Measurements from ENCODE around the gene NUDT3.

DNA sequence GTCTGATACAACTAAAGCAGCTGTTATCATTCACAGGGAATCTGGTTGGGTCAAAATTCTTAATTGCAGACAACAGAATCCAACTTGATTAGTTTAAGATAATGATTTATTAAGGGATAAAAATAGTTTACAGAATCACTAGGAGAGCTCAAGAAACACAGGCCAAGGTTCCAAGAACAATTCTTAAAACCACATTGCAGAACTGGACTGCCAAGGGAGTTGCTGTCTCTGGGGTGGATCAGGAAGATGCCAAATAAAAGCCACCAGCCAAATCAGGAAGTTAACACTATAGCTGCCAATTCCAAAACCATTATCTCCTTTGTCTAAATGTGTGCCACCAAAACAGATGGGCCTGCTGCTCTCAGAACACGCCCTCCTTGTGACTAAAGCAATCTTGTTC, 53.7 kb downstream of the NUDT3 start:
- TF ChIP-seq, protein P1, sequence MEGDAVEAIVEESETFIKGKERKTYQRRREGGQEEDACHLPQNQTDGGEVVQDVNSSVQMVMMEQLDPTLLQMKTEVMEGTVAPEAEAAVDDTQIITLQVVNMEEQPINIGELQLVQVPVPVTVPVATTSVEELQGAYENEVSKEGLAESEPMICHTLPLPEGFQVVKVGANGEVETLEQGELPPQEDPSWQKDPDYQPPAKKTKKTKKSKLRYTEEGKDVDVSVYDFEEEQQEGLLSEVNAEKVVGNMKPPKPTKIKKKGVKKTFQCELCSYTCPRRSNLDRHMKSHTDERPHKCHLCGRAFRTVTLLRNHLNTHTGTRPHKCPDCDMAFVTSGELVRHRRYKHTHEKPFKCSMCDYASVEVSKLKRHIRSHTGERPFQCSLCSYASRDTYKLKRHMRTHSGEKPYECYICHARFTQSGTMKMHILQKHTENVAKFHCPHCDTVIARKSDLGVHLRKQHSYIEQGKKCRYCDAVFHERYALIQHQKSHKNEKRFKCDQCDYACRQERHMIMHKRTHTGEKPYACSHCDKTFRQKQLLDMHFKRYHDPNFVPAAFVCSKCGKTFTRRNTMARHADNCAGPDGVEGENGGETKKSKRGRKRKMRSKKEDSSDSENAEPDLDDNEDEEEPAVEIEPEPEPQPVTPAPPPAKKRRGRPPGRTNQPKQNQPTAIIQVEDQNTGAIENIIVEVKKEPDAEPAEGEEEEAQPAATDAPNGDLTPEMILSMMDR (IDR thresholded peaks at IDR 0.05), result no peak
- no peak for TF ChIP-seq POLR2A (IDR thresholded peaks at IDR 0.05)
